Kidney (tissue), 14 donors: ENCODE data around the gene HGFAC. TPM values are rescaled to one million over a fixed set of nuclear protein-coding genes. Genes with fewer than 3 reads are reported as not detected.

Experiments
- DNase-seq, 5 donors: peaks; one replicate each; pipeline ENCODE4 v3.0.0-alpha.2; 2013 to 2020
- FAIRE-seq: peaks from 2 replicates; lab custom pipeline; 2012; peaks lifted over from hg19 to GRCh38; lab: Jason Lieb, UNC
- H3K27ac ChIP-seq, 2 donors: one replicate each; pipeline ENCODE4 v1.7.0; 2013; ENCODE audit warnings: low read depth in 2 of 2, low read length in 2 of 2, inconsistent platforms in 1 of 2
- H3K27me3 ChIP-seq: one replicate; pipeline ENCODE4 v1.7.1; 2013; ENCODE audit warnings: low read length, inconsistent platforms; ENCODE audit not compliant: control insufficient read depth, insufficient read depth
- H3K36me3 ChIP-seq, 3 donors: one replicate each; pipeline versions ENCODE4 v1.7.0 to v1.7.1; 2013; ENCODE audit warnings: low read length in 3 of 3, control low read depth in 1 of 3, inconsistent platforms in 1 of 3; ENCODE audit not compliant: insufficient read depth in 3 of 3, control insufficient read depth in 2 of 3
- H3K4me1 ChIP-seq, 3 donors: one replicate each; pipeline versions ENCODE4 v1.7.0 to v1.7.1; 2013; ENCODE audit warnings: low read length in 3 of 3, inconsistent platforms in 1 of 3, low read depth in 1 of 3; ENCODE audit not compliant: control insufficient read depth in 2 of 3, insufficient read depth in 2 of 3
- H3K4me3 ChIP-seq, 3 donors: one replicate each; pipeline versions ENCODE4 v1.7.0 to v1.8.1; 2013; ENCODE audit warnings: low read length in 3 of 3, control low read depth in 1 of 3, inconsistent platforms in 1 of 3
- H3K9ac ChIP-seq, 3 donors: one replicate each; pipeline versions ENCODE4 v1.7.0 to v1.7.1; 2013; ENCODE audit warnings: low read length in 3 of 3, control low read depth in 1 of 3, inconsistent platforms in 1 of 3
- H3K9me3 ChIP-seq, 3 donors: one replicate each; pipeline versions ENCODE4 v1.7.0 to v1.7.1; 2013; ENCODE audit warnings: low read length in 3 of 3, control low read depth in 1 of 3, inconsistent platforms in 1 of 3; ENCODE audit not compliant: control insufficient read depth in 2 of 3, insufficient read depth in 1 of 3
- intact Hi-C: fragments of 100-400 bp; cut with DNase I; formaldehyde crosslinking; loops from one replicate; pipeline ENCODE4 v1.11.1; 2022
- polyA plus RNA-seq: library from polyadenylated mRNA; stranded (reverse); fragments of 350-450 nt; fragmentation: Illumina TruSeq; extraction: RNeasy Lipid Tissue Mini Kit (QIAGEN cat#74804); gene quantifications from one replicate; pipeline ENCODE4 v1.2.3, GENCODE V29; 2014; ENCODE audit warnings: low read depth, low replicate concordance; ENCODE audit not compliant: insufficient read depth
- total RNA-seq: library from RNA; stranded (reverse); fragmentation: NEBNext Ultra II Directional; extraction: Animal tissue kit (Norgen Biotek cat#: 25700); gene quantifications from one replicate; pipeline ENCODE4 v1.2.1, GENCODE V29; 2021
- TF ChIP-seq, protein P1 (sequence below): IDR thresholded peaks from 3 replicates; pipeline ENCODE4 v1.5.1; 2012; ENCODE audit warnings: mild to moderate bottlenecking, moderate library complexity, borderline replicate concordance; ENCODE audit not compliant: insufficient read depth; ENCODE audit errors: extremely low read depth
- donor health status: control.
- donor health status: control.
- donor health status: control.
- donor health status: control.
- donor health status: control.
- donor health status: DM: yes; HTN: yes; CAD: no.
- donor health status: Normal renal cell carcinoma (clear cell type).

Gene HGFAC
- total and polyA plus RNA-seq, 2 donors from 2014 or later, result 0.86 to 1.6 TPM

DNA sequence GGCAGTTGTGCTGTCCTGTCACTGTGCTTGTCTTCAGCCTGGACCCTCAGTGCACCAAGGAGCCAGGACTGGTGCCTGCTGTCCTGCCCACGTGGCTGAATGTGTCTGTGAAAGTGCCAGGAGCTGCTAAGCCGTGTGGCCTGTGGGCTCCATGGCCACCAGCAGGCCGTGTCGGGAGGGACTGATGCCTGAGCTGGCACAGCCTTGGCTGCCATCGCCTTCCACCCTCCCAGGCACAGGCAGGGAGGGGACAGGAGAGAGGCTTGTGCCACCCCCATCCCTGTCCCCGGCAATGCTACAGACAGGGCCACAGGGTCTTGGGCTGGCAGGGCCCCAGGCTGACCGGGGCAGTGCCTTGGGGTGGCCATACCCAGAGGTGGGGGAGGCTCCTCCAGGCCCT lies 46.1 kb downstream of the HGFAC start:
- Histone ChIP-seq H3K27me3 (no peaks in the 10 kb centered on the region), H3K36me3 (no peaks in the 10 kb centered on the region), H3K27ac (no peak overlapping the region), H3K4me3 (no peak overlapping the region), H3K9me3 (no peaks in the 10 kb centered on the region), H3K4me1 (peaks cover 0 to 12% (median 0%) of the 10 kb centered on the region in 3 donors), H3K9ac (no peak overlapping the region)
- TF ChIP-seq, protein P1, sequence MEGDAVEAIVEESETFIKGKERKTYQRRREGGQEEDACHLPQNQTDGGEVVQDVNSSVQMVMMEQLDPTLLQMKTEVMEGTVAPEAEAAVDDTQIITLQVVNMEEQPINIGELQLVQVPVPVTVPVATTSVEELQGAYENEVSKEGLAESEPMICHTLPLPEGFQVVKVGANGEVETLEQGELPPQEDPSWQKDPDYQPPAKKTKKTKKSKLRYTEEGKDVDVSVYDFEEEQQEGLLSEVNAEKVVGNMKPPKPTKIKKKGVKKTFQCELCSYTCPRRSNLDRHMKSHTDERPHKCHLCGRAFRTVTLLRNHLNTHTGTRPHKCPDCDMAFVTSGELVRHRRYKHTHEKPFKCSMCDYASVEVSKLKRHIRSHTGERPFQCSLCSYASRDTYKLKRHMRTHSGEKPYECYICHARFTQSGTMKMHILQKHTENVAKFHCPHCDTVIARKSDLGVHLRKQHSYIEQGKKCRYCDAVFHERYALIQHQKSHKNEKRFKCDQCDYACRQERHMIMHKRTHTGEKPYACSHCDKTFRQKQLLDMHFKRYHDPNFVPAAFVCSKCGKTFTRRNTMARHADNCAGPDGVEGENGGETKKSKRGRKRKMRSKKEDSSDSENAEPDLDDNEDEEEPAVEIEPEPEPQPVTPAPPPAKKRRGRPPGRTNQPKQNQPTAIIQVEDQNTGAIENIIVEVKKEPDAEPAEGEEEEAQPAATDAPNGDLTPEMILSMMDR, result no peak
- intact Hi-C loops, result no loop called here
- FAIRE-seq, result no peak
- no peak for DNase-seq

GRCh38 chr4:3488820-3489219 lies 47.1 kb downstream of the HGFAC start:
- Histone ChIP-seq H3K27me3 (no peaks in the 10 kb centered on the region), H3K27ac (no peak overlapping the region), H3K4me3 (no peak overlapping the region), H3K36me3 (no peaks in the 10 kb centered on the region), H3K4me1 (peaks cover 0 to 12% (median 0%) of the 10 kb centered on the region in 3 donors), H3K9ac (no peak overlapping the region), H3K9me3 (no peaks in the 10 kb centered on the region)
- intact Hi-C loops, result no loop called here
- FAIRE-seq, result no peak
- no peak for DNase-seq
- TF ChIP-seq, protein P1, result no peak

DNA sequence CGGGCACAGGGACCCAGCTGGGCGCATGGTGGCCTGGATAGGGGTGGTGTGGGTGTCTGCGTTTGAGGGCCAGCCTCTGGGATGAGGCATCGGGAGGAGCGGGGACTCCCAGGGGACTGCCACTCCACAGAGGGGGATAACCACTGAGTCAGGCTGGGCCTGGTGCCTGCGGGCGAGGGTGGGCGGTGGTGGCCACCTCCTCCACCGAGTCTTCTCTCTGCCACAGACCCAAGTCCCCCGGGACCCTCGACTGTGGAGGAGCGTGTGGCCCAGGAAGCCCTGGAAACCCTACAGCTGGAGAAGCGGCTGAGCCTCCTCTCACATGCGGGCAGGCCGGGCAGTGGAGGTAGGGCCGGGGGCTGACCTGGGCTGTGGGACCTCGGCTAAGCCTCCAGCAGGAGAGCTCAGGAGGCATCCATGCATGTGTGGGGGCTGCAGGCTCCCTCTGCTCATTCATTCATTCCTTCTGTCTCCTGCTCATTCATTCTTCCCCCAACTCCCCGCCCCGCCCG lies 47.7 kb downstream of the HGFAC start:
- Histone ChIP-seq H3K27me3 (no peaks in the 10 kb centered on the region), H3K9me3 (no peaks in the 10 kb centered on the region), H3K27ac (no peak overlapping the region), H3K4me3 (no peak overlapping the region), H3K36me3 (no peaks in the 10 kb centered on the region), H3K9ac (no peak overlapping the region), H3K4me1 (peaks cover 0 to 8% (median 0%) of the 10 kb centered on the region in 3 donors)
- intact Hi-C loops, result no loop called here
- no peak for DNase-seq
- TF ChIP-seq, protein P1, result no peak
- no peak for FAIRE-seq
